B cell (primary cell): ENCODE results near the gene MKRN2OS.

ENCODE experiments used
- CTCF ChIP-seq: fragments of 200-600 bp; IDR thresholded peaks from one replicate; pipeline ENCODE4 v1.8.0; 2022; ENCODE audit warnings: antibody characterized with exemption, mild to moderate bottlenecking
- EZH2 ChIP-seq: IDR thresholded peaks from 2 replicates; pipeline ENCODE4 v1.6.1; 2012; ENCODE audit warnings: borderline replicate concordance, low read depth, mild to moderate bottlenecking, moderate library complexity, low read length; ENCODE audit not compliant: insufficient read depth, poor library complexity, severe bottlenecking

GRCh38 chr3:12518261-12519028 is 26.9 kb downstream of the MKRN2OS start:
- TF ChIP-seq CTCF (no peak), EZH2 (no peak)
